Suprapubic skin (tissue), 4 donors: ENCODE results near the gene PLXNA4. TPM values are rescaled to one million over a fixed set of nuclear protein-coding genes. Genes with fewer than 3 reads are reported as not detected.

Source experiments
- DNase-seq, 2 donors: peaks; one replicate each; pipeline ENCODE4 v3.0.0-alpha.2; 2019; ENCODE audit warnings: low spot score in 2 of 2
- H3K27ac ChIP-seq: fragments of 200-600 bp; sonication (generic); one replicate; pipeline ENCODE4 v1.5.1; 2019
- H3K27me3 ChIP-seq: fragments of 200-600 bp; sonication (generic); one replicate; pipeline ENCODE4 v1.5.1; 2019
- H3K36me3 ChIP-seq: fragments of 200-600 bp; sonication (generic); one replicate; pipeline ENCODE4 v1.5.1; 2019
- H3K4me1 ChIP-seq: fragments of 200-600 bp; sonication (generic); one replicate; pipeline ENCODE4 v1.5.1; 2019
- H3K4me3 ChIP-seq: fragments of 200-600 bp; sonication (generic); one replicate; pipeline ENCODE4 v1.5.1; 2019; ENCODE audit warnings: mild to moderate bottlenecking
- H3K9me3 ChIP-seq: fragments of 200-600 bp; sonication (generic); one replicate; pipeline ENCODE4 v1.5.1; 2019
- CTCF ChIP-seq, 2 donors: fragments of 200-600 bp in 1 of 2; fragments of 450-650 bp in 1 of 2; sonication (generic) in 1 of 2; IDR thresholded peaks; one replicate each; pipeline ENCODE4 v1.5.1; 2016 to 2019; ENCODE audit warnings: antibody characterized with exemption in 2 of 2, mild to moderate bottlenecking in 1 of 2, moderate library complexity in 1 of 2
- EP300 ChIP-seq: sonication (generic); formaldehyde crosslinking; IDR thresholded peaks from one replicate; pipeline ENCODE4 v1.6.1; 2017; ENCODE audit warnings: antibody characterized with exemption
- POLR2A ChIP-seq, 2 donors: fragments of 450-650 bp; IDR thresholded peaks; one replicate each; pipeline ENCODE4 v1.6.1; 2017; ENCODE audit warnings: antibody characterized with exemption in 2 of 2, mild to moderate bottlenecking in 2 of 2, moderate library complexity in 2 of 2
- POLR2AphosphoS5 ChIP-seq, 3 donors: sonication (generic); formaldehyde crosslinking; IDR thresholded peaks; one replicate each; pipeline ENCODE4 v1.6.1; 2017; ENCODE audit warnings: antibody characterized with exemption in 3 of 3
- WGBS: methylation state at CpG from one replicate; pipeline ENCODE4 v1.1.5; 2018; 5-methylcytosine and 5-hydroxymethylcytosine counted together
- total RNA-seq, 4 donors: library from RNA; depleted of rRNA; stranded (reverse); fragments of >200 nt; gene quantifications; one replicate each; pipeline ENCODE4 v1.1.0, GENCODE V29; 2016

PLXNA4 gene
- total RNA-seq, 4 donors from 2014 or later = 5.4 to 10.7 (median 7.1) TPM

GRCh38 chr7:132317701-132318351 lies 258.4 kb downstream of the PLXNA4 start:
- H3K27ac ChIP-seq = no peak overlapping the region
- H3K4me1 ChIP-seq = peaks cover 10% of the 10 kb centered on the region
- H3K9me3 ChIP-seq = no peaks in the 10 kb centered on the region
- H3K4me3 ChIP-seq = no peak overlapping the region
- H3K36me3 ChIP-seq = no peaks in the 10 kb centered on the region
- H3K27me3 ChIP-seq = peaks cover 29% of the 10 kb centered on the region
- WGBS = 51% methylated on average over 6 of the region's 7 CpGs
- DNase-seq = no peak
- no peak for TF ChIP-seq EP300
- no peak for TF ChIP-seq POLR2AphosphoS5 (IDR thresholded peaks at IDR 0.05)
- TF ChIP-seq CTCF (IDR thresholded peaks at IDR 0.05) = no peak
- TF ChIP-seq POLR2A (IDR thresholded peaks at IDR 0.05) = no peak

DNA sequence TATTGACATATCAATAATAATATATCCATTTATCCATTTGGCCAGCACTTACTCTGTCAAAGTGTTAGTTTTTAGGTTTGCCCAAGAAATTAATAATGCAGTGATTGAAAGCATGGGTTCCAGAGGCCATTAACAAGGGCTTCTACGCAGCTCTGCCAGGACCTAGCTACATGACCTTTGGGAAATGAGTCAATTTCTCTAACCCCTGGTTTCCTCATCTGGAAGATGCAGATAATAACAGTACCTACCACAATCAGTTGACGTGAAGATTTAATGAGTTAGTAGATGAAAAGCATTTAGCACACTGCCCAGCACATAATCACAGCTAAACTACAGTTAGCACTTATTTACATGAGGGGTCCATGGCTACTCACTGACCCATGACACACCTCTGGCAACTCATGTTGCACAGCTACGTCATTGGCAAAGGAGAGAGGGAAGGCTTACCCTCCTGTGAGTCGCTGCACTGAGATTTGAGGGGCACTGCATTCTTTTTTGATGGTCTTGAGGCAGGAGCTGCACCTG lies 263.7 kb downstream of the PLXNA4 start:
- peaks cover 6% of the 10 kb centered on the region for H3K27me3 ChIP-seq
- no peak overlapping the region for H3K4me3 ChIP-seq
- WGBS = 93% methylated on average over 4 of the region's 4 CpGs
- H3K9me3 ChIP-seq = no peaks in the 10 kb centered on the region
- DNase-seq = no peak
- H3K27ac ChIP-seq = no peak overlapping the region
- no peaks in the 10 kb centered on the region for H3K36me3 ChIP-seq
- TF ChIP-seq CTCF (IDR thresholded peaks at IDR 0.05) (no peak), EP300 (no peak), POLR2A (IDR thresholded peaks at IDR 0.05) (no peak), POLR2AphosphoS5 (IDR thresholded peaks at IDR 0.05) (no peak)
- no peaks in the 10 kb centered on the region for H3K4me1 ChIP-seq

- peaks cover 6% of the 10 kb centered on the region for H3K27me3 ChIP-seq
- TF ChIP-seq CTCF (IDR thresholded peaks at IDR 0.05) (no peak), POLR2A (IDR thresholded peaks at IDR 0.05) (no peak), EP300 (no peak), POLR2AphosphoS5 (IDR thresholded peaks at IDR 0.05) (no peak)
- DNase-seq = no peak
- WGBS = 92% methylated on average over 2 of the region's 2 CpGs
- H3K27ac ChIP-seq = no peak overlapping the region
- H3K36me3 ChIP-seq = no peaks in the 10 kb centered on the region
- H3K9me3 ChIP-seq = no peaks in the 10 kb centered on the region
- no peak overlapping the region for H3K4me3 ChIP-seq
- no peaks in the 10 kb centered on the region for H3K4me1 ChIP-seq
Measured at GRCh38 chr7:132311733-132312132, 264.5 kb downstream of the PLXNA4 start.

DNA sequence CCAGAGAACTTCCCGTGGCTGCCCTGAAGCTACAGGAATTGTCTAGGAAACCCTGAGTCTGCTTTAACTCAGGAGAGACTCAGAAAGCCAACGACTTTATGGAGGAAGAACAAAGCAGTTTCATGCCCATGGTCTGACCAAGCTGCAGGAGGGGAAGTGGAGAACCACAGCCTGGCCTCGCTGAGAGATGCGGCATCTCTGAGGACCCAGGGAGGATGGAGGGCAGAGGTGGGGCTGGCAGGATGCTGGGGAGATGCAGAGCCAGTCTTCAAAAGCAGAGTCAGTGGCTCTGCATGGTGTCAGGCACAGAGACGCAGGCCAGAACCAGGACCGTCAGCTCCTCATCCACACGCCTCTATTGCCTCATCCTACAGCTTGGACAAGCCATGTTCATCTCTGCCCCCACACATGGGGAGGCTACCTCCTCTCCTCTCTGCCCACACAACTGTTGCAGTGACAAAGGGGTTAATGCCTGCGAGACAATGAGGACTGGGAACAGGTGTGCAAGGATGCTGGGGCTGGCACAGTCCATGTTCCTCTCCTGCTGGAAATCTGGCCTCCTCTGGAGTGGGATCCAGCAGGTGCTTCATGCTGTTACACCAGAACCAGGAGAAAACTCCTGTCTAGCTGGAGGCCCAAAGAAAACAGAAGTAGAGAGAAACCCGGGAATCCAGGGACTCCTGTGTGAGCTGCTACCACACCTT lies 267.0 kb downstream of the PLXNA4 start:
- Histone ChIP-seq H3K9me3 (no peaks in the 10 kb centered on the region), H3K4me1 (no peaks in the 10 kb centered on the region), H3K27me3 (peaks cover 6% of the 10 kb centered on the region), H3K4me3 (no peak overlapping the region), H3K27ac (no peak overlapping the region), H3K36me3 (no peaks in the 10 kb centered on the region)
- DNase-seq = no peak
- no peak for TF ChIP-seq POLR2AphosphoS5 (IDR thresholded peaks at IDR 0.05)
- TF ChIP-seq CTCF (IDR thresholded peaks at IDR 0.05) = no peak
- TF ChIP-seq EP300 = no peak
- WGBS = 69% methylated on average over 9 of the region's 9 CpGs

DNA sequence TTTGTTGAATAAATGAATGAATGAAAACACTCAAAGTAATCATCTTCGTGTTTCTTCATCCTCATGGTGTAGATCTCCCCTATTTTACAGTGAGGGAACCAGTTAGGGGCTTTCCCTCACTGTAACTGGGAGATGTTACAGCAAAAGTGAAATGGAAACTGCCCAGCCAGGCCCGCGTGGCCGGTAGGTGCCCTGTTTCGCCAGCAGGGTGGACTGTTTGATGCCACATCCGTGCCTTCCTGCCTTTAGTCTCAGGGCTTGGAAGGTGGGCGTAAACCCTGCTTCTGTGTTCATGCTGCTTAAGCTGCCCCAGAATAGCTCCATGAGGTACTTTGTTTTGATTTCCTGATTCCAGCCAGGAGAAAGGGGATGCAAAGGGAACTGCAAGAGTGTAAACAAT lies 268.8 kb downstream of the PLXNA4 start:
- peaks cover 6% of the 10 kb centered on the region for H3K27me3 ChIP-seq
- DNase-seq = no peak
- H3K27ac ChIP-seq = no peak overlapping the region
- no peaks in the 10 kb centered on the region for H3K36me3 ChIP-seq
- WGBS = 87% methylated on average over 7 of the region's 7 CpGs
- no peak overlapping the region for H3K4me3 ChIP-seq
- no peaks in the 10 kb centered on the region for H3K4me1 ChIP-seq
- no peaks in the 10 kb centered on the region for H3K9me3 ChIP-seq
- TF ChIP-seq POLR2A (IDR thresholded peaks at IDR 0.05) (no peak), POLR2AphosphoS5 (IDR thresholded peaks at IDR 0.05) (no peak), EP300 (no peak), CTCF (IDR thresholded peaks at IDR 0.05) (no peak)
